Measurements from ENCODE around the gene LTB4R. TPM values are rescaled to one million over a fixed set of nuclear protein-coding genes. Genes with fewer than 3 reads are reported as not detected.

LTB4R gene
- total and polyA plus RNA-seq, 9 of the 15 experiments (the other 6 are each of a cell fraction or from before 2014, with no cell fraction given), result 0.38 to 10.5 (median 2.8) TPM

DNA sequence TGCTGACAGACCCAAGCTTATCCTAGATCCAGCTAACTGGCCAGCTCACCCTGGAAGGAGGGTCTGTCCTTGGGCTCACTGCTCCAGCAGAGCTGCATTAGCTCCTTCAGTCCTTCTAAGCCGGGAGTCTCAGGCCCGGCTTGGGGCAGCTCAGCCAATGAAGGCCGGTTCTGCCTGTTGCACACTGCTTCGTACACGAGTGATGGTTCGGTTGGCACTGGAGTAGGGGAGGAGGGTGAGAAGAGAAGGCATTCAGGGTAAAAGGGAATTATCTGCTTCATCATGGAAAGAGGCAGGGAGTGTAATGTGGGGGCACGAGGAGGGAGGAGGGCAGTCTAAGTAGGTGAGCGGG is 26.5 kb downstream of the LTB4R start:
- FAIRE-seq (no peak), ATAC-seq (no peak), DNase-seq (ENCODE audit: extremely low read depth in 1 of 4, low spot score in 3 of 4) (no peak)
- in situ Hi-C loops (cut with MboI) (loop anchor here (25.0 kb wide), 1 partner anchor 350 kb away; no protein-coding TSS in a partner anchor), intact Hi-C loops (cut with micrococcal nuclease) (no loop called here)
- H3K4me2 ChIP-seq (ENCODE audit: insufficient read depth, low read length), result no peak overlapping the region
- WGBS (ENCODE audit: insufficient coverage, low coverage, missing lambda C conversion rate), result 35% methylated on average over 8 of the region's 8 CpGs
- H3K27ac ChIP-seq (ENCODE audit: extremely low read depth, low read depth, low read length), result no peak overlapping the region
- H3K4me1 ChIP-seq (replicated peaks in 1 of 2; ENCODE audit: control insufficient read depth in 2 of 2, insufficient read depth in 2 of 2, low read length in 2 of 2), result peaks cover 1 to 30% of the 10 kb centered on the region in 2 experiments; a peak in 4 of 5 replicates
- no peak overlapping the region for H3K4me3 ChIP-seq
- no peak overlapping the region for H2AFZ ChIP-seq (ENCODE audit: low read depth, low read length)
- H3K27me3 ChIP-seq (ENCODE audit: control insufficient read depth in 2 of 2, insufficient read depth in 2 of 2, low read length in 2 of 2), result peaks cover 0 to 9% of the 10 kb centered on the region in 2 experiments; a peak in 1 of 5 replicates
- POLR2A ChIA-PET, result interaction anchor here (0.8 to 1.5 kb wide), 4 partner anchors 75 to 103 kb away, joined by 4 to 7 read pairs (median 6); partner anchors contain the start of genes KHNYN and TGM1
- CTCF ChIA-PET (ENCODE audit: low intra/inter-chr PET ratio), result no interaction called here
- no peaks in the 10 kb centered on the region for H3K9me1 ChIP-seq (ENCODE audit: control insufficient read depth, insufficient read depth, low read length)
- H4K20me1 ChIP-seq (replicated peaks; ENCODE audit: control insufficient read depth, insufficient read depth, low read length), result no peaks in the 10 kb centered on the region
- no peak for TF ChIP-seq MTA2 (IDR thresholded peaks at IDR 0.05; ENCODE audit: low read depth)
- TF ChIP-seq, protein P1, sequence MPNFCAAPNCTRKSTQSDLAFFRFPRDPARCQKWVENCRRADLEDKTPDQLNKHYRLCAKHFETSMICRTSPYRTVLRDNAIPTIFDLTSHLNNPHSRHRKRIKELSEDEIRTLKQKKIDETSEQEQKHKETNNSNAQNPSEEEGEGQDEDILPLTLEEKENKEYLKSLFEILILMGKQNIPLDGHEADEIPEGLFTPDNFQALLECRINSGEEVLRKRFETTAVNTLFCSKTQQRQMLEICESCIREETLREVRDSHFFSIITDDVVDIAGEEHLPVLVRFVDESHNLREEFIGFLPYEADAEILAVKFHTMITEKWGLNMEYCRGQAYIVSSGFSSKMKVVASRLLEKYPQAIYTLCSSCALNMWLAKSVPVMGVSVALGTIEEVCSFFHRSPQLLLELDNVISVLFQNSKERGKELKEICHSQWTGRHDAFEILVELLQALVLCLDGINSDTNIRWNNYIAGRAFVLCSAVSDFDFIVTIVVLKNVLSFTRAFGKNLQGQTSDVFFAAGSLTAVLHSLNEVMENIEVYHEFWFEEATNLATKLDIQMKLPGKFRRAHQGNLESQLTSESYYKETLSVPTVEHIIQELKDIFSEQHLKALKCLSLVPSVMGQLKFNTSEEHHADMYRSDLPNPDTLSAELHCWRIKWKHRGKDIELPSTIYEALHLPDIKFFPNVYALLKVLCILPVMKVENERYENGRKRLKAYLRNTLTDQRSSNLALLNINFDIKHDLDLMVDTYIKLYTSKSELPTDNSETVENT (CRISPR knock-in tag; IDR thresholded peaks at IDR 0.05), result no peak
- TF ChIP-seq SLC30A9 (CRISPR knock-in tag; IDR thresholded peaks at IDR 0.05), result no peak
- TF ChIP-seq KLF16 (IDR thresholded peaks at IDR 0.05), result no peak
- TF ChIP-seq, protein P2, sequence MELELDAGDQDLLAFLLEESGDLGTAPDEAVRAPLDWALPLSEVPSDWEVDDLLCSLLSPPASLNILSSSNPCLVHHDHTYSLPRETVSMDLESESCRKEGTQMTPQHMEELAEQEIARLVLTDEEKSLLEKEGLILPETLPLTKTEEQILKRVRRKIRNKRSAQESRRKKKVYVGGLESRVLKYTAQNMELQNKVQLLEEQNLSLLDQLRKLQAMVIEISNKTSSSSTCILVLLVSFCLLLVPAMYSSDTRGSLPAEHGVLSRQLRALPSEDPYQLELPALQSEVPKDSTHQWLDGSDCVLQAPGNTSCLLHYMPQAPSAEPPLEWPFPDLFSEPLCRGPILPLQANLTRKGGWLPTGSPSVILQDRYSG (tag; conservative IDR thresholded peaks at IDR 0.05; ENCODE audit: low read depth), result no peak
- no peak for TF ChIP-seq RBBP5 (IDR thresholded peaks at IDR 0.05; ENCODE audit: borderline replicate concordance, insufficient read depth, low read length, poor library complexity, severe bottlenecking)
- TF ChIP-seq RBFOX2 (IDR thresholded peaks at IDR 0.05; ENCODE audit: low read depth, low read length), result no peak
- TF ChIP-seq, protein P3, sequence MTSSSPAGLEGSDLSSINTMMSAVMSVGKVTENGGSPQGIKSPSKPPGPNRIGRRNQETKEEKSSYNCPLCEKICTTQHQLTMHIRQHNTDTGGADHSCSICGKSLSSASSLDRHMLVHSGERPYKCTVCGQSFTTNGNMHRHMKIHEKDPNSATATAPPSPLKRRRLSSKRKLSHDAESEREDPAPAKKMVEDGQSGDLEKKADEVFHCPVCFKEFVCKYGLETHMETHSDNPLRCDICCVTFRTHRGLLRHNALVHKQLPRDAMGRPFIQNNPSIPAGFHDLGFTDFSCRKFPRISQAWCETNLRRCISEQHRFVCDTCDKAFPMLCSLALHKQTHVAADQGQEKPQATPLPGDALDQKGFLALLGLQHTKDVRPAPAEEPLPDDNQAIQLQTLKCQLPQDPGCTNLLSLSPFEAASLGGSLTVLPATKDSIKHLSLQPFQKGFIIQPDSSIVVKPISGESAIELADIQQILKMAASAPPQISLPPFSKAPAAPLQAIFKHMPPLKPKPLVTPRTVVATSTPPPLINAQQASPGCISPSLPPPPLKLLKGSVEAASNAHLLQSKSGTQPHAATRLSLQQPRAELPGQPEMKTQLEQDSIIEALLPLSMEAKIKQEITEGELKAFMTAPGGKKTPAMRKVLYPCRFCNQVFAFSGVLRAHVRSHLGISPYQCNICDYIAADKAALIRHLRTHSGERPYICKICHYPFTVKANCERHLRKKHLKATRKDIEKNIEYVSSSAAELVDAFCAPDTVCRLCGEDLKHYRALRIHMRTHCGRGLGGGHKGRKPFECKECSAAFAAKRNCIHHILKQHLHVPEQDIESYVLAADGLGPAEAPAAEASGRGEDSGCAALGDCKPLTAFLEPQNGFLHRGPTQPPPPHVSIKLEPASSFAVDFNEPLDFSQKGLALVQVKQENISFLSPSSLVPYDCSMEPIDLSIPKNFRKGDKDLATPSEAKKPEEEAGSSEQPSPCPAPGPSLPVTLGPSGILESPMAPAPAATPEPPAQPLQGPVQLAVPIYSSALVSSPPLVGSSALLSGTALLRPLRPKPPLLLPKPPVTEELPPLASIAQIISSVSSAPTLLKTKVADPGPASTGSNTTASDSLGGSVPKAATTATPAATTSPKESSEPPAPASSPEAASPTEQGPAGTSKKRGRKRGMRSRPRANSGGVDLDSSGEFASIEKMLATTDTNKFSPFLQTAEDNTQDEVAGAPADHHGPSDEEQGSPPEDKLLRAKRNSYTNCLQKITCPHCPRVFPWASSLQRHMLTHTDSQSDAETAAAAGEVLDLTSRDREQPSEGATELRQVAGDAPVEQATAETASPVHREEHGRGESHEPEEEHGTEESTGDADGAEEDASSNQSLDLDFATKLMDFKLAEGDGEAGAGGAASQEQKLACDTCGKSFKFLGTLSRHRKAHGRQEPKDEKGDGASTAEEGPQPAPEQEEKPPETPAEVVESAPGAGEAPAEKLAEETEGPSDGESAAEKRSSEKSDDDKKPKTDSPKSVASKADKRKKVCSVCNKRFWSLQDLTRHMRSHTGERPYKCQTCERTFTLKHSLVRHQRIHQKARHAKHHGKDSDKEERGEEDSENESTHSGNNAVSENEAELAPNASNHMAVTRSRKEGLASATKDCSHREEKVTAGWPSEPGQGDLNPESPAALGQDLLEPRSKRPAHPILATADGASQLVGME (CRISPR knock-in tag; IDR thresholded peaks at IDR 0.05), result no peak
- no peak for TF ChIP-seq POLR2H (tag; IDR thresholded peaks at IDR 0.05; ENCODE audit: low read depth)
- no peak for TF ChIP-seq KLF10 (CRISPR knock-in tag; IDR thresholded peaks at IDR 0.05)
- no peak overlapping the region for H3K9ac ChIP-seq (ENCODE audit: insufficient read depth in 1 of 2, low read depth in 2 of 2, low read length in 2 of 2)
- H3K79me2 ChIP-seq (ENCODE audit: control insufficient read depth, insufficient read depth, low read length), result no peaks in the 10 kb centered on the region
- H3K9me3 ChIP-seq (replicated peaks; ENCODE audit: control insufficient read depth, insufficient read depth, low read depth, low read length), result no peaks in the 10 kb centered on the region
- no peaks in the 10 kb centered on the region for H3K36me3 ChIP-seq (ENCODE audit: control insufficient read depth, insufficient read depth, low read length)
- BruUV-seq (replicated peaks), result no TSS peak

All from K562 (cell line).